Activated T-cell treated with anti-CD3 and anti-CD28 coated beads, Interleukin-2, amount 50 U/mL, for 72 hours (primary cell): ENCODE measurements around the gene DHCR7. TPM values are rescaled to one million over a fixed set of nuclear protein-coding genes. Genes with fewer than 3 reads are reported as not detected.

Experiments
- ATAC-seq, 2 donors: fragments of 150-1000 bp; cut with Tn5 transposase; replicated peaks in 1 of 2; 2 replicates each; pipeline ENCODE4 v1.10.0; 2021; ENCODE audit warnings: moderate library complexity in 2 of 2, mild to moderate bottlenecking in 1 of 2
- DNase-seq, 2 donors: peaks; one replicate each; pipeline ENCODE4 v3.0.0; 2021 to 2022; ENCODE audit warnings: mixed read lengths in 1 of 2
- H3K27ac Mint-ChIP-seq: one replicate; pipeline ENCODE4 v1.8.0; 2022; ENCODE audit warnings: mild to moderate bottlenecking, moderate library complexity, mixed read lengths
- H3K27me3 Mint-ChIP-seq: one replicate; pipeline ENCODE4 v1.8.0; 2022; ENCODE audit warnings: low read depth, mixed read lengths
- H3K36me3 Mint-ChIP-seq, 2 donors: one replicate each; pipeline ENCODE4 v1.8.0; 2022; ENCODE audit warnings: mixed read lengths in 2 of 2, mild to moderate bottlenecking in 1 of 2; ENCODE audit not compliant: insufficient read depth in 2 of 2
- H3K4me1 Mint-ChIP-seq: one replicate; pipeline ENCODE4 v1.8.0; 2022; ENCODE audit warnings: low read depth, mixed read lengths
- H3K4me3 Mint-ChIP-seq, 2 donors: one replicate each; pipeline ENCODE4 v1.8.0; 2022; ENCODE audit warnings: mild to moderate bottlenecking in 2 of 2, mixed read lengths in 2 of 2, moderate library complexity in 2 of 2
- H3K9me3 Mint-ChIP-seq, 2 donors: one replicate each; pipeline ENCODE4 v1.8.0; 2022; ENCODE audit warnings: mixed read lengths in 2 of 2
- total RNA-seq, 2 donors: library from RNA; stranded (reverse); gene quantifications; one replicate each; pipeline ENCODE4 v1.2.3, GENCODE V29; 2022

Gene DHCR7
- total RNA-seq, 2 donors from 2014 or later, result 22.2 to 23.4 TPM

GRCh38 chr11:71459076-71459766, 11.0 kb upstream of the DHCR7 start:
- H3K9me3 Mint-ChIP-seq, result no peaks in the 10 kb centered on the region
- no peak for DNase-seq
- H3K27me3 Mint-ChIP-seq, result no peaks in the 10 kb centered on the region
- H3K4me3 Mint-ChIP-seq, result no peak overlapping the region
- no peak overlapping the region for H3K27ac Mint-ChIP-seq
- peaks cover 16% of the 10 kb centered on the region for H3K4me1 Mint-ChIP-seq
- no peak for ATAC-seq
- peaks cover 11 to 26% of the 10 kb centered on the region in 2 donors for H3K36me3 Mint-ChIP-seq

GRCh38 chr11:71458146-71459070, 10.2 kb upstream of the DHCR7 start:
- peaks cover 16% of the 10 kb centered on the region for H3K4me1 Mint-ChIP-seq
- no peak overlapping the region for H3K27ac Mint-ChIP-seq
- H3K36me3 Mint-ChIP-seq, result peaks cover 11 to 26% of the 10 kb centered on the region in 2 donors
- ATAC-seq (no peak), DNase-seq (no peak)
- no peaks in the 10 kb centered on the region for H3K27me3 Mint-ChIP-seq
- H3K4me3 Mint-ChIP-seq, result no peak overlapping the region
- no peaks in the 10 kb centered on the region for H3K9me3 Mint-ChIP-seq

- Mint-ChIP-seq H3K4me1 (peaks cover 22% of the 10 kb centered on the region), H3K4me3 (no peak overlapping the region), H3K27ac (peak overlapping the region; percentile 17), H3K36me3 (peaks cover 12 to 23% of the 10 kb centered on the region in 2 donors), H3K27me3 (no peaks in the 10 kb centered on the region), H3K9me3 (no peaks in the 10 kb centered on the region)
- no peak for ATAC-seq
- no peak for DNase-seq
Observed at GRCh38 chr11:71456831-71457230, 8.6 kb upstream of the DHCR7 start.

GRCh38 chr11:71456294-71456693, 8.1 kb upstream of the DHCR7 start:
- ATAC-seq (no peak), DNase-seq (no peak)
- no peaks in the 10 kb centered on the region for H3K27me3 Mint-ChIP-seq
- peaks cover 12 to 23% of the 10 kb centered on the region in 2 donors for H3K36me3 Mint-ChIP-seq
- H3K4me1 Mint-ChIP-seq, result peaks cover 27% of the 10 kb centered on the region
- H3K9me3 Mint-ChIP-seq, result no peaks in the 10 kb centered on the region
- no peak overlapping the region for H3K4me3 Mint-ChIP-seq
- peak overlapping the region; percentile 17 for H3K27ac Mint-ChIP-seq

GRCh38 chr11:71454470-71455113, 6.4 kb upstream of the DHCR7 start:
- Mint-ChIP-seq H3K9me3 (no peaks in the 10 kb centered on the region), H3K27ac (no peak overlapping the region), H3K4me1 (peaks cover 44% of the 10 kb centered on the region), H3K27me3 (no peaks in the 10 kb centered on the region), H3K4me3 (peak overlapping the region; percentile 59 to 85), H3K36me3 (peaks cover 9 to 14% of the 10 kb centered on the region in 2 donors)
- no peak for DNase-seq
- no peak for ATAC-seq

- peaks cover 10 to 12% of the 10 kb centered on the region in 2 donors for H3K36me3 Mint-ChIP-seq
Observed at GRCh38 chr11:71453918-71454304, 5.7 kb upstream of the DHCR7 start.

GRCh38 chr11:71453037-71453917, 5.1 kb upstream of the DHCR7 start, which contains the start of gene NADSYN1:
TSS of gene NADSYN1 (plus strand) at chr11:71453203. CDS start at chr11:71453297, 94 bp downstream.
- Mint-ChIP-seq H3K27ac (peak within 1 kb of the TSS; percentile 87), H3K27me3 (no peaks in the 10 kb centered on the region), H3K4me3 (peak within 1 kb of the TSS; percentile 85 to 92), H3K4me1 (peaks cover 48% of the 10 kb centered on the region), H3K36me3 (peaks cover 12% of the 10 kb centered on the region in 2 donors), H3K9me3 (no peaks in the 10 kb centered on the region)
- ATAC-seq, result peak; percentile 72 to 77
- peak; percentile 95 to 97 for DNase-seq

More at GRCh38 chr11:71453918-71454304, 5.7 kb upstream of the DHCR7 start:
- DNase-seq (no peak), ATAC-seq (no peak)
- Mint-ChIP-seq H3K27me3 (no peaks in the 10 kb centered on the region), H3K9me3 (no peaks in the 10 kb centered on the region), H3K4me1 (peaks cover 48% of the 10 kb centered on the region), H3K27ac (peak overlapping the region; percentile 43), H3K4me3 (peak overlapping the region; percentile 85 to 92)

- Mint-ChIP-seq H3K4me3 (peak overlapping the region; percentile 85 to 92), H3K27me3 (no peaks in the 10 kb centered on the region), H3K9me3 (no peaks in the 10 kb centered on the region), H3K36me3 (peaks cover 8 to 12% of the 10 kb centered on the region in 2 donors), H3K27ac (peak overlapping the region; percentile 87), H3K4me1 (peaks cover 53% of the 10 kb centered on the region)
- ATAC-seq (peak in 1 of 2 donors; percentile 14), DNase-seq (peak; percentile 53 to 54)
Observed at GRCh38 chr11:71452199-71453036, 4.2 kb upstream of the DHCR7 start.

- Mint-ChIP-seq H3K27ac (peak overlapping the region; percentile 87), H3K9me3 (no peaks in the 10 kb centered on the region), H3K27me3 (no peaks in the 10 kb centered on the region), H3K36me3 (peaks cover 9 to 14% of the 10 kb centered on the region in 2 donors), H3K4me1 (peaks cover 60% of the 10 kb centered on the region), H3K4me3 (peak overlapping the region; percentile 85 to 92)
- DNase-seq (peak; percentile 21 to 28), ATAC-seq (no peak)
Observed at GRCh38 chr11:71451596-71452198, 3.5 kb upstream of the DHCR7 start.

GRCh38 chr11:71450939-71451338, 2.7 kb upstream of the DHCR7 start:
- DNase-seq (no peak), ATAC-seq (no peak)
- no peaks in the 10 kb centered on the region for H3K27me3 Mint-ChIP-seq
- H3K9me3 Mint-ChIP-seq, result peaks cover 3 to 4% of the 10 kb centered on the region in 2 donors
- peak overlapping the region; percentile 45 to 92 for H3K4me3 Mint-ChIP-seq
- peaks cover 15 to 17% of the 10 kb centered on the region in 2 donors for H3K36me3 Mint-ChIP-seq
- peak overlapping the region; percentile 32 for H3K27ac Mint-ChIP-seq
- H3K4me1 Mint-ChIP-seq, result peaks cover 64% of the 10 kb centered on the region

GRCh38 chr11:71450507-71450906, 2.3 kb upstream of the DHCR7 start:
- ATAC-seq (no peak), DNase-seq (no peak)
- no peaks in the 10 kb centered on the region for H3K27me3 Mint-ChIP-seq
- peaks cover 4 to 5% of the 10 kb centered on the region in 2 donors for H3K9me3 Mint-ChIP-seq
- peak overlapping the region; percentile 45 to 92 for H3K4me3 Mint-ChIP-seq
- H3K27ac Mint-ChIP-seq, result peak overlapping the region; percentile 32
- H3K36me3 Mint-ChIP-seq, result peaks cover 16 to 18% of the 10 kb centered on the region in 2 donors
- H3K4me1 Mint-ChIP-seq, result peaks cover 66% of the 10 kb centered on the region
